Ascending aorta (tissue), 2 donors: ENCODE measurements around the gene ANAPC13. TPM values are rescaled to one million over a fixed set of nuclear protein-coding genes. Genes with fewer than 3 reads are reported as not detected.
A peak's percentile ranks its signal among the peaks of the same experiment; 100 is the strongest.

Experiments
- DNase-seq, 2 donors: peaks; one replicate each; pipeline ENCODE4 v3.0.0-alpha.2; 2019; ENCODE audit warnings: low spot score in 2 of 2
- H3K27ac ChIP-seq, 2 donors: fragments of 200-600 bp; sonication (generic); one replicate each; pipeline ENCODE4 v1.5.1; 2016 to 2017; ENCODE audit warnings: mild to moderate bottlenecking in 1 of 2
- H3K27me3 ChIP-seq: fragments of 200-600 bp; sonication (generic); one replicate; pipeline ENCODE4 v1.5.1; 2017
- H3K36me3 ChIP-seq, 2 donors: fragments of 200-600 bp; sonication (generic); one replicate each; pipeline ENCODE4 v1.5.1; 2016
- H3K4me1 ChIP-seq, 2 donors: fragments of 200-600 bp; sonication (generic); one replicate each; pipeline ENCODE4 v1.5.1; 2016 to 2017; ENCODE audit warnings: mild to moderate bottlenecking in 1 of 2
- H3K4me3 ChIP-seq, 2 donors: fragments of 200-600 bp; sonication (generic); one replicate each; pipeline ENCODE4 v1.5.1; 2016 to 2017; ENCODE audit warnings: mild to moderate bottlenecking in 1 of 2
- H3K9me3 ChIP-seq, 2 donors: fragments of 200-600 bp; sonication (generic); one replicate each; pipeline ENCODE4 v1.5.1; 2016
- intact Hi-C: fragments of 100-400 bp; cut with DNase I; formaldehyde crosslinking; loops from one replicate; pipeline ENCODE4 v1.15.1; 2023
- total RNA-seq: library from RNA; depleted of rRNA; stranded (reverse); fragments of >200 nt; gene quantifications from one replicate; pipeline ENCODE4 v1.1.0, GENCODE V29; 2016
- TF ChIP-seq, protein P1 (sequence below), 3 experiments: fragments of 200-600 bp in 2 of 3; fragments of 450-650 bp in 1 of 3; sonication (generic) in 2 of 3; IDR thresholded peaks; one replicate each; pipeline ENCODE4 v1.5.1; 2016 to 2019; ENCODE audit warnings: antibody characterized with exemption in 3 of 3, mild to moderate bottlenecking in 1 of 3, moderate library complexity in 1 of 3

Gene ANAPC13
- total RNA-seq, 1 donor from 2014 or later = 17.0 TPM

DNA sequence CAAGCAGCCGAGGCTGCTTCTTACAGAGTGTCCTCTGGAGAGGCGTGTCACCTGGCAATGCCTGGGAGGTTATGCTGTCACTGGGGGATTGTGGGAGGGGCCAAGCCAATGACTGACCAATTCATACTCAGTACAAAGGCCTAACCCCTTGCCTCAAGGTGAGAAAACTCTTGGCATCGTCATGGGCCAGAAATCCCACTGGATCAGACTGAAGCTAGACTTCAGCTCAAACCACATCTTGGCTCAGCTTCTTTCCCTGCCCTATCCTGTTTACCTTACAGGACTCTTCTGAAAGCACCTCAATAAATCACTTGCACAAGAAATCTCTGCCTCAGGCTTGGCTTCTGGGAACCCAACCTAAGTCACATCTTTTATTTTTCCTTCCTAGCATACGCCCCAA is 9.5 kb downstream of the ANAPC13 start:
- TF ChIP-seq, protein P1, sequence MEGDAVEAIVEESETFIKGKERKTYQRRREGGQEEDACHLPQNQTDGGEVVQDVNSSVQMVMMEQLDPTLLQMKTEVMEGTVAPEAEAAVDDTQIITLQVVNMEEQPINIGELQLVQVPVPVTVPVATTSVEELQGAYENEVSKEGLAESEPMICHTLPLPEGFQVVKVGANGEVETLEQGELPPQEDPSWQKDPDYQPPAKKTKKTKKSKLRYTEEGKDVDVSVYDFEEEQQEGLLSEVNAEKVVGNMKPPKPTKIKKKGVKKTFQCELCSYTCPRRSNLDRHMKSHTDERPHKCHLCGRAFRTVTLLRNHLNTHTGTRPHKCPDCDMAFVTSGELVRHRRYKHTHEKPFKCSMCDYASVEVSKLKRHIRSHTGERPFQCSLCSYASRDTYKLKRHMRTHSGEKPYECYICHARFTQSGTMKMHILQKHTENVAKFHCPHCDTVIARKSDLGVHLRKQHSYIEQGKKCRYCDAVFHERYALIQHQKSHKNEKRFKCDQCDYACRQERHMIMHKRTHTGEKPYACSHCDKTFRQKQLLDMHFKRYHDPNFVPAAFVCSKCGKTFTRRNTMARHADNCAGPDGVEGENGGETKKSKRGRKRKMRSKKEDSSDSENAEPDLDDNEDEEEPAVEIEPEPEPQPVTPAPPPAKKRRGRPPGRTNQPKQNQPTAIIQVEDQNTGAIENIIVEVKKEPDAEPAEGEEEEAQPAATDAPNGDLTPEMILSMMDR (IDR thresholded peaks at IDR 0.05) = no peak
- no peaks in the 10 kb centered on the region for H3K27me3 ChIP-seq
- intact Hi-C loops = loop anchor here (5.0 kb wide), 1 partner anchor 264 kb away; no protein-coding TSS in a partner anchor
- H3K9me3 ChIP-seq = no peaks in the 10 kb centered on the region
- H3K4me3 ChIP-seq = no peak overlapping the region
- no peak overlapping the region for H3K27ac ChIP-seq
- peaks cover 0 to 8% of the 10 kb centered on the region in 2 donors for H3K4me1 ChIP-seq
- no peak for DNase-seq
- peaks cover 21 to 36% of the 10 kb centered on the region in 2 donors for H3K36me3 ChIP-seq

DNA sequence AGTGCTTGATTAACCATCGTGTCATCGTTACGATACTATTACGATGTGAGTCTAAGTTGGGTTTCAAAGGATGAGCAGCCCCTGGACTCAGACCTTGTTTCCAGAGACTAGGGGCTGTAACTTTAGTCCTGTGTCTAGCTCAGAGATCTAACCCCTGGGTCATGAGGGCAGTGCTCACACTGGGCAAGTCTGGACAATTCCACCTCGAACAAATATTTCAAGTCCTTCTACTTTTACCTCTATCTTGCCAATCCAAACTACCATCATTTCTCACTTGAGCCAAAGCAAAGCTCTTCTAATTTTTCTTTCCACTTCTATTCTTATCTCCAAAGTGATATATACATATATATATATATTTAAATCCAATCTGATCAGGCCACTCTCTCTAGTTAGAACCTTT is 10.8 kb downstream of the ANAPC13 start:
- peaks cover 0 to 4% of the 10 kb centered on the region in 2 donors for H3K4me1 ChIP-seq
- no peaks in the 10 kb centered on the region for H3K27me3 ChIP-seq
- H3K27ac ChIP-seq = no peak overlapping the region
- TF ChIP-seq, protein P1 (IDR thresholded peaks at IDR 0.05) = no peak
- no peak for DNase-seq
- H3K9me3 ChIP-seq = no peaks in the 10 kb centered on the region
- intact Hi-C loops = loop anchor here (1.0 to 5.0 kb wide), 2 partner anchors 167 to 263 kb away; no protein-coding TSS in a partner anchor
- no peak overlapping the region for H3K4me3 ChIP-seq
- peaks cover 21 to 27% of the 10 kb centered on the region in 2 donors for H3K36me3 ChIP-seq

DNA sequence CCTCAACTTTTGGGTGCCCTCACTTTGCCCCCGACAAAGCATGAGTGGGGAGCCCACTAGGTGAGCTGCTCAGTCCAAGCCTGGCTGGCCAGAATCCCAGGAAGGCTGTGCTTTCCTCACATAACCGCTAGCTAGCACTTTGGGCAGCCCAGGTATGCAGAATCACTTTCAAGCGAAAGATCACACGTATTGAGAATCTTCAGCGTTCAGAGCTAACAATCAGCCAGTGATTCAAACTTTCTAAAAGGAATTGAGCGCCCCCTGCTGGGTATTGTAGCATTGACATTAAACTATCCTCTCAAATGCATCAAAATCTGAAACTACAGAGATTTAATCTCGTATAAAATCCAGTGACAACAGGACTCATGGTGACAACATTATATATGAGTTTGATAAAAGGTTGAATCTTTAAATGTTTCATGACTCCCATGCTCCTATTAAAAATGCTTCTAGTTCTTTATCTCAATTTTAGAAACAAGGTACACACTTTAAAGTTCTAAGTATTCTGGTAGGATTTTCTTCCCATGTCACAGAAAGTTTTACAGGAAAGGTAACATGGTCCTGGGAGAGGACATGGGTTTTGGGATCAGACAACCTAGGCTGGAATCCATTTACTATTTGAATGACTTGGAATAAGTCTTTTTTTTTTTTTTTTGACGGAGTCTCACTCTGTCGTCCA is 11.8 kb downstream of the ANAPC13 start:
- Histone ChIP-seq H3K36me3 (peaks cover 21 to 27% of the 10 kb centered on the region in 2 donors), H3K4me3 (no peak overlapping the region), H3K4me1 (peaks cover 0 to 4% of the 10 kb centered on the region in 2 donors), H3K9me3 (no peaks in the 10 kb centered on the region), H3K27ac (no peak overlapping the region), H3K27me3 (no peaks in the 10 kb centered on the region)
- TF ChIP-seq, protein P1 (IDR thresholded peaks at IDR 0.05) = peak; percentile 76 to 81 (median 77)
- intact Hi-C loops = loop anchor here (1.0 kb wide), 1 partner anchor 166 kb away; no protein-coding TSS in a partner anchor
- peak in 1 of 2 donors; percentile 91 for DNase-seq

DNA sequence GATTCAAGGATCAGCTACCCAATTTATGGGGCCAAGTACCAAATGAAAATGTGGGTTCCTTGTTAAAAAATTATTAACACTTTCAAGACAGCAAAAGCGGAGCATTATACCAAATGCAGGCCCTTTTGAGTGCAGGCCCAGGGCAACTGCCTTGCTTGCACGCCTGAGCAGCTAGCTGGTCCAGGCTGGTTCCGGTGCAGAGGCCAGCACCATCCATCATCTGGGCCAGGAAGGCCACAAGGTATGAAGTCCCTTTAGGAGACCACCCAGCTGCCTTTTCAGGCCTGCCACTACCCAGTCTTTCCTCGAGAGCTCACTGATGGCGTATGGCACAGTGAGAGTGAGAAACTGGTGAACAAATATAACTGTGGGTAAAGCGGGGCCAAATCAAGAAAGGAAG is 13.0 kb downstream of the ANAPC13 start:
- H3K27me3 ChIP-seq = no peaks in the 10 kb centered on the region
- peaks cover 0 to 4% of the 10 kb centered on the region in 2 donors for H3K4me1 ChIP-seq
- TF ChIP-seq, protein P1 (IDR thresholded peaks at IDR 0.05) = no peak
- DNase-seq = no peak
- intact Hi-C loops = no loop called here
- no peaks in the 10 kb centered on the region for H3K9me3 ChIP-seq
- no peak overlapping the region for H3K27ac ChIP-seq
- peaks cover 10 to 15% of the 10 kb centered on the region in 2 donors for H3K36me3 ChIP-seq
- H3K4me3 ChIP-seq = no peak overlapping the region

DNA sequence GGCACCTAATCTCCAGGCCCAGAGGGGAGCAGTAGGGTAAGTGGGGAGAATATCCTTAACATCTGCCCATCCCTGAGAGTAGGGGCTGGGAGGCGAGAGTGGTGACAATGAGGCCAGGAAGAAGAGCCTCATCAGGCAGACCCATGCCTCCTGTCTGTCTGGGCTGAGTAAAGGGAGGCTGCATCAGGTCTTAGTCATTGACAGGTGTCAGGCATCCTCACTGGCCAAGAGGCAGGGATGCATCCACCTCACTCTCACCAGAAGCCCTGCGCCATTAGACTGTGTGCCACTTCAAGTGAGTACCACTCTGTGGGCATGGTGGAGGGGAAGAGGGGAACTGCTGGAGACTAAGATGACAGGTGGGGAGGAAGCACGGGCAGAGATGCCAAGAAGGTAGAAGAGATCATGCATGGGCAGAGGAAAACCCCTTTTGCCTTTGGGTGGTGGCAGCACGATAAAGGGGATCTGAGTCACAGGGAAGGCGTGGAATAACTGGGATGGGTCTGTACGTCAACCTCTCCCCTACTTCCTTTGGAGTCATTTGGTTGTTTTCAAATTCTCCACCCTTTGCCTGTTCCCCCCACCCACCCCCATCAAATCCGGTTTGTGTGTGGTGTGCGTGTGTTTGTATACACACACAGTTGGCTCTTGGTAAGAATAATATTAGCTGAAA is 14.1 kb downstream of the ANAPC13 start:
- intact Hi-C loops = no loop called here
- Histone ChIP-seq H3K9me3 (no peaks in the 10 kb centered on the region), H3K4me3 (no peak overlapping the region), H3K36me3 (peaks cover 4 to 5% of the 10 kb centered on the region in 2 donors), H3K27ac (no peak overlapping the region), H3K27me3 (no peaks in the 10 kb centered on the region), H3K4me1 (peaks cover 0 to 7% of the 10 kb centered on the region in 2 donors)
- DNase-seq = no peak
- TF ChIP-seq, protein P1 (IDR thresholded peaks at IDR 0.05) = no peak
